HepG2 (cell line): ENCODE results near the gene SSBP4. TPM values are rescaled to one million over a fixed set of nuclear protein-coding genes. Genes with fewer than 3 reads are reported as not detected.
A peak's percentile ranks its signal among the peaks of the same experiment; 100 is the strongest.

Experiments
- ETS1 ChIP-seq: sonication (generic); formaldehyde crosslinking; IDR thresholded peaks from 2 replicates; pipeline ENCODE4 v1.4.0; 2020; ENCODE audit warnings: missing genetic modification reagents
- FOXO4 ChIP-seq: sonication (generic); formaldehyde crosslinking; conservative IDR thresholded peaks from 2 replicates; pipeline ENCODE4 v1.8.1; 2023; ENCODE audit warnings: missing genetic modification reagents
- FOXP4 ChIP-seq: sonication (generic); formaldehyde crosslinking; IDR thresholded peaks from 2 replicates; pipeline ENCODE4 v1.4.0; 2020; ENCODE audit warnings: missing genetic modification reagents
- HMGXB3 ChIP-seq: sonication (generic); formaldehyde crosslinking; IDR thresholded peaks from 2 replicates; pipeline ENCODE4 v1.4.0; 2020; ENCODE audit warnings: missing genetic modification reagents, borderline replicate concordance
- HOXA7 ChIP-seq: sonication (generic); formaldehyde crosslinking; IDR thresholded peaks from 2 replicates; pipeline ENCODE4 v1.8.1; 2022; ENCODE audit warnings: mild to moderate bottlenecking, missing genetic modification reagents, moderate library complexity
- IRX3 ChIP-seq: sonication (generic); formaldehyde crosslinking; IDR thresholded peaks from 2 replicates; pipeline ENCODE4 v1.8.1; 2023; ENCODE audit warnings: mild to moderate bottlenecking, low read depth, missing genetic modification reagents, borderline replicate concordance
- NFATC3 ChIP-seq: sonication (generic); formaldehyde crosslinking; IDR thresholded peaks from 2 replicates; pipeline ENCODE4 v1.5.1; 2020; ENCODE audit warnings: mild to moderate bottlenecking, missing genetic modification reagents
- NRL ChIP-seq: sonication (generic); formaldehyde crosslinking; IDR thresholded peaks from 2 replicates; pipeline ENCODE4 v1.5.0; 2020; ENCODE audit warnings: missing genetic modification reagents, mild to moderate bottlenecking, moderate library complexity, borderline replicate concordance
- PHF20 ChIP-seq: sonication (generic); formaldehyde crosslinking; IDR thresholded peaks from 2 replicates; pipeline ENCODE4 v1.5.0; 2020; ENCODE audit warnings: mild to moderate bottlenecking, missing genetic modification reagents
- PITX1 ChIP-seq: sonication (generic); formaldehyde crosslinking; IDR thresholded peaks from 2 replicates; pipeline ENCODE4 v1.5.1; 2020; ENCODE audit warnings: mild to moderate bottlenecking, missing genetic modification reagents
- ZFP62 ChIP-seq: sonication (generic); formaldehyde crosslinking; IDR thresholded peaks from 2 replicates; pipeline ENCODE4 v1.4.0; 2020; ENCODE audit warnings: missing genetic modification reagents
- ZMAT5 ChIP-seq: sonication (generic); formaldehyde crosslinking; IDR thresholded peaks from 2 replicates; pipeline ENCODE4 v1.5.0; 2020; ENCODE audit warnings: mild to moderate bottlenecking, low read depth, missing genetic modification reagents, borderline replicate concordance
- ZMYM3 ChIP-seq: sonication (generic); formaldehyde crosslinking; IDR thresholded peaks from 2 replicates; pipeline ENCODE4 v1.5.1; 2020; ENCODE audit warnings: mild to moderate bottlenecking, missing genetic modification reagents
- ZNF18 ChIP-seq: sonication (generic); formaldehyde crosslinking; IDR thresholded peaks from 2 replicates; pipeline ENCODE4 v1.8.0; 2022; ENCODE audit warnings: mild to moderate bottlenecking, missing genetic modification reagents; ENCODE audit not compliant: insufficient replicate concordance
- ZNF251 ChIP-seq: sonication (generic); formaldehyde crosslinking; IDR thresholded peaks from 2 replicates; pipeline ENCODE4 v1.9.0; 2021; ENCODE audit warnings: mild to moderate bottlenecking, missing genetic modification reagents
- ZNF468 ChIP-seq: sonication (generic); formaldehyde crosslinking; IDR thresholded peaks from 2 replicates; pipeline ENCODE4 v1.8.0; 2022; ENCODE audit warnings: mild to moderate bottlenecking, moderate library complexity, missing genetic modification reagents
- ZNF629 ChIP-seq: sonication (generic); formaldehyde crosslinking; conservative IDR thresholded peaks from 2 replicates; pipeline ENCODE4 v1.5.0; 2020; ENCODE audit warnings: missing genetic modification reagents
- ZNF749 ChIP-seq: sonication (generic); formaldehyde crosslinking; IDR thresholded peaks from 2 replicates; pipeline ENCODE4 v1.8.0; 2022; ENCODE audit warnings: mild to moderate bottlenecking, missing genetic modification reagents, moderate library complexity, borderline replicate concordance
- ZZZ3 ChIP-seq: sonication (generic); formaldehyde crosslinking; IDR thresholded peaks from 2 replicates; pipeline ENCODE4 v1.4.0; 2020; ENCODE audit warnings: missing genetic modification reagents, mild to moderate bottlenecking, borderline replicate concordance
- polyA plus RNA-seq, 8 experiments: library from polyadenylated mRNA; depleted of rRNA in 3 of 8; stranded (reverse) in 7 of 8; unstranded in 1 of 8; fragments of >200 nt; fragmentation: Illumina TruSeq in 4 of 8; extraction: Trizol in 4 of 8; gene quantifications; 2 replicates each; pipeline versions ENCODE4 v1.2.1 to v1.2.3, GENCODE V29; 2011 to 2016; ENCODE audit warnings: low read depth in 4 of 8, missing spikeins in 1 of 8, mixed read lengths in 1 of 8; ENCODE audit not compliant: insufficient read depth in 1 of 8
- total RNA-seq, 5 experiments: library from RNA; depleted of rRNA; stranded (reverse); fragments of >200 nt; fragmentation: Illumina TruSeq; extraction: Trizol; gene quantifications; 2 replicates each; pipeline ENCODE4 v1.2.3, GENCODE V29; 2016; ENCODE audit warnings: low read depth in 1 of 5

SSBP4 gene
- total and polyA plus RNA-seq, 2 of the 13 experiments (the other 11 are each of a cell fraction or from before 2014, with no cell fraction given): 20.8 to 39.5 TPM

- TF ChIP-seq HMGXB3 (CRISPR knock-in tag) (no peak), ZZZ3 (CRISPR knock-in tag) (no peak), HOXA7 (CRISPR knock-in tag) (no peak), ZNF251 (CRISPR knock-in tag) (no peak), NFATC3 (CRISPR knock-in tag) (no peak), ETS1 (CRISPR knock-in tag) (no peak), PITX1 (CRISPR knock-in tag) (no peak), ZNF468 (CRISPR knock-in tag) (no peak), ZNF749 (CRISPR knock-in tag) (no peak), ZMYM3 (CRISPR knock-in tag) (no peak), NRL (CRISPR knock-in tag) (no peak), IRX3 (CRISPR knock-in tag) (0 out of 2 replicates have a peak, but pooled peaks have one; percentile 44), ZNF18 (CRISPR knock-in tag) (no peak), FOXP4 (CRISPR knock-in tag) (no peak), PHF20 (CRISPR knock-in tag) (peak; percentile 50; the same call in 1 of the 2 replicates), ZMAT5 (CRISPR knock-in tag) (no peak), ZFP62 (CRISPR knock-in tag) (no peak), ZNF629 (CRISPR knock-in tag) (no peak), FOXO4 (CRISPR knock-in tag) (no peak)
Observed at GRCh38 chr19:18419195-18419698, at the start of gene SSBP4 (continued).
